ENCODE results near the gene MAGI1. TPM values are rescaled to one million over a fixed set of nuclear protein-coding genes. Genes with fewer than 3 reads are reported as not detected.
A peak's percentile ranks its signal among the peaks of the same experiment; 100 is the strongest.
"Not testable (repeated sequence)": the region's sequence is repeated elsewhere in the genome, so short reads cannot be mapped to it uniquely, and the experiment has no call there.

Gene MAGI1
- total RNA-seq, 1 donor from 2014 or later: 28.3 TPM

DNA sequence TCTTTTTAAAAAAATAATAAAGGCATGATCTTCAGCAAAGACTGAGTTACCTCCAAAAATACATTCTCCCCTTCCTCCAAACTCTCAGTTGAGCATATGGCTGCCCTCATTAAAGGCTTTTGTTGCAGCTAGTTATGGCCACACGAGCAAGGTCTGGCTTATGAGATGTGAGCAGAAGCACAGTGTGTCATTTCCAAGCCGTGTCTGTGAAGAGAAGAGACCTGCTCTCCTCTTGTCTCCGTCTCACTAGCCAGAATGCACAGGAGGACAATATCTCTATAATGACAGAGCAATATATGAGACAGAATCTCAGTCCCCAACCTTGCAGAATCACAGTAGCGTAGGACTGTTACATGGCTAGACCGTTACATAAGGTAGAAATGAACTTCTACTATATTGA lies 152.3 kb downstream of the MAGI1 start:
- DNase-seq (ENCODE audit: low spot score) (no peak), ATAC-seq (no peak)

DNA sequence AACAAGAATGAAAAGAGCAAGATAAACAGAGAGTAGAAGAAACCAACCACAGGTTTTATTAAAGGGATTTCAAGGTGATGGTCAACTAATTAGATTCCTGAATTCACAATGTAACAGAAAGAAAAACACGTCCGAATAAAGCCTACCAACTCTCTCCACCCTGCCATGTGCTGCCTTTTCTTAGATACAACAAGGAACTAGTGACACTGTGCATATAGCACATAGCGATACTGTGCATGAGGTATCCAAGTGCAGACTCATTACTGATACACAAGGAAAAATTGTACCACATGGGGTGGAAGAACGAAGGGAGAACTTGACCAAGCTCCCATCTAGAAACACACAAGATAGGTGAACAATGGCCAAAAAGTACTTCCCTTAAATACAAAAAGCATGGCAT lies 154.6 kb downstream of the MAGI1 start:
- ATAC-seq: peak; percentile 27
- DNase-seq (ENCODE audit: low spot score): no peak

DNA sequence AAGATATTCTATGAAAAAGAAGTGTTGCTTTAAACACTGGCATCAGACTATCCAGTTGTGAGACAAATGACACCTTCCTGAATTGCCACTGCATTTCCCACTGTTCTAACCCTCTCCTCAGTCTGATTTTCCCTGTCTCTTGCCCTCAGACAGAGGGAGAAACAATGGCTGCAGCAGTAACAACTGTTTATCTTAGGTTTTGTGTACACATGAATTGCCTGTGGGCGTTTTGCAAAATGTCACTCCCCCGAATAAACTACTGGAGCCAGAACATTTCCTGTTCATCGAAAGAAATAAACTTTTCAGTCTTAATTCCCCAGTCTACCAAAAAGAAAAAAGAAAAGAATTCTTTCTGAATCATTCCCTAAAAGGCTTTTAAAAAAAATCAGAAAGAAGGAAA lies 155.1 kb downstream of the MAGI1 start:
- no peak for DNase-seq (ENCODE audit: low spot score)
- ATAC-seq: peak; percentile 76

DNA sequence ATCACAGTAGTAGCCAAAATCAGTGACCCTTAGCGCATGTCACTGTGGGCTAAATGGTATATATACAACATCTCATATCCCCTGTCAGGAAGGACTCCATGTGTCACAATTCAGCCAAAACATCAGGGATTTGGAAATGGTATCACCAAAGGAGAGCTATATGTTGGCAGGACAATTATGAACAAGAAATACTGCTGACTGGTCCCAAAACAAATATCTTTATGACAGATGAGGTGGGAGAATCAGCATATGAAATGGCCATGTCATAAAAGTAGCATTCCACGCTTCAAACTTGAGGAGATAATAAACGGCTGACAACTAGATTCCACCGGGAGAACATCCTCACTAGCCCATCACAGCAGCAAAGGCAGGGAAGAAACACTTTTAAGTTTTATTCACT lies 158.4 kb downstream of the MAGI1 start:
- DNase-seq (ENCODE audit: low spot score) (no peak), ATAC-seq (no peak)

DNA sequence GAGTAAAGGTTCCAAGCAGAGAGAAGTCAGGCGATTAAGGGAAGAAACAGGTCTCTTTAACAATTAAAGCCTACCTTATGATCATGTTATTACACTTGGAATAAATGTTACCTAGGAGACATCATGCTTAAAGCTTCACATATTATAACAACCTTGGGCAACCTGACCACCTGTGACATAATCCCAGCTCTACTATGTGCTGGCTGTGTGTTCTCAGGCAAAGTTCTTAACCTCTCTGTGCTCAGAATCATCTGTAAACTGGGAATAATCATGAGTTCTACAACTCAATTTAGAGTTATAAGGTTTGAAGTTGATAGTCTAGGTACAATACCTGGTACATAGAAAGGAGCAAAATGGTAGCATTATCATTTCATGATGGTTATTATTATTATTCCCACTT lies 159.3 kb downstream of the MAGI1 start:
- no peak for ATAC-seq
- no peak for DNase-seq (ENCODE audit: low spot score)

DNA sequence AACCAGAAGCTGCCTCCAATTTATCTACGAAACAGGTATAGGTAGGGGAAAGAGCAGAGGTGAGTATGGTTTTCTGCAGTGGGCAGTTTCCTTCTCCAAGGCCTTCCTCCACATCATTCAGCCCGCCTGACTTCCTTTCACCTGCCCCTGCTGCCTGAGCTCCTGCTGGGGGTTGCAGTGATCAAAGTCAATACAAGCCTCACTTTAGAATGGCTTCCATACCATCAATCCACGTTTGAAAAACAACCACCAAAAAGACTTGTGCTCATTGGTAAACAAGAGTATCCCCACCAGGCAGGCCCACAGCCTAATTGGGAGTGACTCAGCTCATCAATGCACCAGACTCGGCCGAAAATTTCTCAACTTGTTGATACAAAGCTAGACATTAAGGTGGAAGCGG lies 159.9 kb downstream of the MAGI1 start:
- ATAC-seq (no peak), DNase-seq (ENCODE audit: low spot score) (no peak)

DNA sequence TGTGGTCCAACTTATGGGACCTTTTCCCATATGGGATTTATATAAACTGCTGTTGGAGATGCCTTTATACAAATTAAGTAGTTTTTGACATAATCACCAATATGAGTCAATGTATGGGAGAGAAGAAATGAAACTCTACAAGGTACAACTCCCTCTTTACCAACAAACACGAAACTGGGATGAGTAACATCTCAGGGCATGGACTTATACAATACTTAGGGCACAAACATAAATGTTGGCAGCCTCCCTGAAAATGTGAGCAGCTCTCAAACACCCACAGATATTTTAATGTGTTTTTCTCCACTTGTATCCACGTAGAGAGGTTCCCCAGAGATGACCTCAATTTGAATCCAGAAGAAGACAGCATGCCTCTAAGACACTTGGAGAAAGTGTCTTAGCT lies 161.6 kb downstream of the MAGI1 start:
- ATAC-seq (no peak), DNase-seq (ENCODE audit: low spot score) (no peak)

DNA sequence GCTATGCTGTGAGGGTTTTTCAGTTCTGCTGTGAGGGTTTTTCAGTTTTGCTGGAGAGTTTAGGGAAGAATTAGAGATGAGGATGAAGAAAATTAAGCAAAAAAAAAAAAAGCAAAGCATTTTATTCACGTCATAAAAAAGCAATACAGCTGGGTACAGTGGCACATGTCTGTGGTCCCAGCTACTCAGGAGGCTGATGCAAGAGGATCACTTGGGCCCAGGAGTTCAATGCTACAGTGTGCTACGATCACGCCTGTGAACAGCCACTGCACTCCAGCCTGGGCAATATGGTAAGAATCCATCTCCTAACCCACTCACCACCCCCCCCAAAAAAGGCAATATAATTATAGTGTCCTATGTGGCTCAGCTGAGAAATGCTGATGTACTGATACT lies 162.7 kb downstream of the MAGI1 start:
- no peak for ATAC-seq
- DNase-seq (ENCODE audit: low spot score): no peak

DNA sequence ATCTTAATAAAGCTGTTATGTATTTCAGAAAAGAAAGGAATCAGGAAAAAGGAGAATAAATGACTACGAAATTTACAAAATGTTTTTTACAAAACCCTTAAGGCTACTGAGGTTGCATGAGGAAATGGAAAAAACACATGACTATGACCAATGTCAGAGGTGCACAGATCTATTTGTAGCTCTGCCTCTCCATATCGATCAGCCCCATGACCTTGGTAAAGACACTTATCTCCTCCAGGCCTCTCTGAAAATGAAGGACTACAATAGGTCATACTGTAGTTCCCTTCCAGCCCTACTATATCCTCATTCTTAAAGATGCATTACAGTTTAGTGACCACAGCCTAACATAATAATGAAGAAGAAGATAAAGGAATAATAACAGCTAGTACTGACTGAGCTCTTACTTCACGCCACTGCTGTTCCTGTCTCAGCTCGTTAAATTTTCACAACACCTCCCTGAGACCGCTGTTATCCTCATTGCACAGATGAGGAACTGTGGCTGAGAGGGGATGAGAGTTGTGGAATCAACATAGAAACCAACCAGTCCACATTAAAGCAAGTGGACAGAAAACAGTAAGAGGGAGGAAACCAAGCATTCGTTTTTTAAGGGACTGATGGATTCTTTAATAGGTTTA lies 163.2 kb downstream of the MAGI1 start:
- no peak for DNase-seq (ENCODE audit: low spot score)
- ATAC-seq: peak; percentile 59

DNA sequence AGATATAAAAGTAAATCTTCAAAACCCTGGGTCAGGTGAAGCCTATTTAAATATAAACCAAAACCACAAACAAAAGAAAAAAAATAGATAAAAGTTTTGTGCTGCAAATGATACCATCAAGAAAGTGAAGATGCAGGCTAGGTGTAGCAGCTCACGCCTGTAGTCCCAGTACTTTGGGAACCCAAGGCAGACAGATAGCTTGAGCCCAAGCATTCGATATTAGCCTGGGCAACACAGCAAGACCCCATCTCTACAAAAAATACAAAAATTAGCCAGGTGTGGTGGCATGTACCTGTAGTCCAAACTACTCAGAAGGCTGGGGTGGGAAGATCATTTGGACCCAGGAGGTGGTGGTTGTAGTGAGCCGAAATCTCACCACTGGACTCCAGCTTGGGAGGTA lies 164.8 kb downstream of the MAGI1 start:
- DNase-seq (ENCODE audit: low spot score) (no peak), ATAC-seq (no peak)

DNA sequence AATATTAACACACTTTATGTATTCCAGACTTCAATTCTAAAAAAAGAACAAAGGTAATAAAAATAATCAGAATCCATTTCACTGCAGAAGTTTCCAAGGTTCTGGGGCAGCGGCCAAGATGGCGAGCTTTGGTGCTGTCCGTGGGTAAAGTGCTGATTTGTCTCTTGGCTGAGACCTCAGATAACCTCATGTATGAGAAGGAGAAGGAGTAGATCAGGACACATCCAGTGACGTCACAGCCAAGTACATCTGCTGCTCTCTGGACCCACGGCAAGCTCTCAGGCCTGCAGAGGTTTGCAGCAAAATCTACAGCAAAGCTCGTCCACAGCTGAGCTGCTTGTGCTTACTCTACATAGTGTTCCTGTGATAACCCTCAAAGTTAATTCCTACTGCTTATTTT lies 165.7 kb downstream of the MAGI1 start:
- no peak for DNase-seq (ENCODE audit: low spot score)
- no peak for ATAC-seq

DNA sequence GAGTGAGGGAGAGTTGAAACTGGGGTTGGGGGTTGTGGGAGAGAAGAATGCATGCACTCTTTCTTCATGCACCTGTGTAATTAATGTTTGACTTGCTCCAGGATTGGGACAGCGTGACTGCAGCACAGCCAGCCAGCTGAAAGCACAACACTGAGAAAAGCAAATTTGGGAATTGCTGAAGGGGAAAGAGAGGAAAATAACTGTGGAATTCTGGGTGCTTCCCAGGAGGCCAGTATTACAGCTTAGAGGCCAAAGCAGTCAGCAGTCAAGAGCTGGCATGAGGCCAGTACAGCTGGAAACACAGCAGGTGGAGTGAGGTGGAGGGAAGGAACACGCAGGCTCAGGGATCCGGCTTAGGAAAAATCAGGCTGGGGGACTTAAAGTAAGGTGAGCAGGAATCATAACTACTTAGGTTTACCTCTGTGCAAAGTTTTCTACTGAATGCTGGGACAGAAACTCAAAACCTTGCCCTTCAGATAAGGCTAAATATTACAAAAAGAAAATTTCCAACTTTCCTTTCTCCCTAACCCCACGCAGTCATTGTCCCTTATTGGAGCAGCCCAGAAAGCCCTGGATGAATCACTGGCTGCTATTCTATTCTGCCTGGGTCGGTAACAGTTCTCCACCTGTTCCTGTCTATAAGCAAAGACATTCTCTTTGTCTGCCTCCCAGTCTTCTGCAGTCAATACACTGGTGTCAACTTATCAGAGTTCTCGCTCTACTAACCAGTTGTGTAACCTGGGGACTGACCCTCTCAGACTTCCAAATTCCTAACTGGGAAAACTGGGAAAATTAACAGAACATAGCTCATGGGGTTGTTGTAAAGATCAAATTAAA lies 167.2 kb downstream of the MAGI1 start:
- ATAC-seq: peak; percentile 77

DNA sequence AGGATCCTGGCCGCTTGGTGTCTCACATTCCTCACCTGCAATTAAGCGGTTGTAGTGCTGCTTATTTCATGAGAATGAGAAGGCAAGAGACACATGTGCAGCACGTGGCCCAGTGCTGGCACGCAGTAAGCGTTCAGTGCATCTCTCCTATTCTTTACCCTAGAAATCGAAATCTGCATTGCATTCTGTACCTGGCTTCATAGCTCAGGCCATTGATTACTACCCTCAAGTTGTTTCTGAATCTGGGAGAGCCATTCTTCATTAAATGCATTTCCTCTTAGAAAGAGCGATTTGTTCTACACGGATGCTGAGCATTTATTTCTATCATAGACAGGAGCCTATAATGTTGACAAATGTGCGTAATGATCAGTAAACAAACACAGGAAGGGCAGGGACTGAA lies 168.9 kb downstream of the MAGI1 start:
- DNase-seq (ENCODE audit: low spot score): no peak

More for the DNA sequence above, 167.2 kb downstream of the MAGI1 start:
- peak; percentile 78 for DNase-seq (ENCODE audit: low spot score)

DNA sequence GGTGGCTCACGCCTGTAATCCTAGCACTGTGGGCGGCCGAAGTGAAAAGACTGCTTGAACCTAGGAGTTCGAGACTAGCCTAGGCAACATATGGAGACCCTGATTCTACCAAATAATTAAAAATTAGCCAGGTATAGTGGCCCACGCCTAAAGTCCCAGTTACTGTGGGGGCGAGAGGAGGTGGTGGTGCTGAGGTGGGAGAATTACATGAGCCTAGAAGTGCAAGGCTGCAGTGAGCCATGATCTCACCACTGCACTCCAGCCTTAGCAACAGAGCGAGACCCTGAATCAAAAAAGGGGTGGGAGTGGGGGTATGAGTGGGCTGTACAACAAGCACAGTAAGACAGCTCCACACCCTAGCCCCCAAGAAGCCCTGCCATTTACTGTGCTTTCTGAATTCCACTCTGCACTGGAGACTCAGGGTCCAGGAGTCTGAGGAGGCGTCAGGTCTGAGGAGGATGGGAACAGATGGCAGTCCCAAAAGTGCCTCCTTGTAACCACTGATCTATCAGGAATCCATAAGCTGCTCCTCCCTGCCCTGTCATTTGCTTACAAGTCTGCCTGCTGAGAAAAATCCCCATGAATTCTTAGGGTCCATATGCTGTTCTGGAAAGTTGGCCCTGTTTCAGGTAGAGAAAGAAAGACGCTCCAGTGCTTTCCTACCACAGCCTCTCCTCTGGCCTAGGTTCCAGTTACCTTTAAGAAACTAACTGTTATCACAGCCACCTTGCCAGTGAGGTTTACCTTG lies 171.1 kb downstream of the MAGI1 start:
- DNase-seq (ENCODE audit: low spot score) (no peak), ATAC-seq (no peak)

More for the DNA sequence above, 168.9 kb downstream of the MAGI1 start:
- no peak for ATAC-seq

DNA sequence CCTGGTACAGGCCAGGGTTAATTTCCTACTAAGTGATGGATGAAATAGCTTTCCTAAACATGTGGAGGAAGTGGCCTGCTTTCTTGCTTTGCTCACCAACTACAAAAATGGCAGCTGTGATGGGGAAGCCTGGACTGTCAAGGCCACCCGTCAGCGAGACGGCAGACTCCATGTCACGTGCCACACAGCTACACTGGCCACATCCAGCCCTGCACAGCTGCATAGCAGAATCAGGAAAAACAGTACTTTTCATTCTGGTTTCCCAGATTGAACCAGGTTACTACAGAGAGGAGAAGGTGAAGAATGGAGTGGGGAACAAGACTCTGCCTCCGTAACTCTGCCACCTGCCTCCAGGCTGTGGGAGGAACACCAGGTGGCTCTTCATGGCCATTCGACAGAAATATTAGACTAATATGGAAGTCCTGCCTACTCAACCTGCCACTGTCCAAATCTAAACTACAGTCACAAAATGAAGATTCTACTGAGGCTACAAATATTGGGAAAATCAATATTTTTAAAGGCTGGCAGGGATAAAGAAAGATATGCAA lies 174.3 kb downstream of the MAGI1 start:
- ATAC-seq: no peak
- DNase-seq (ENCODE audit: low spot score): no peak

DNA sequence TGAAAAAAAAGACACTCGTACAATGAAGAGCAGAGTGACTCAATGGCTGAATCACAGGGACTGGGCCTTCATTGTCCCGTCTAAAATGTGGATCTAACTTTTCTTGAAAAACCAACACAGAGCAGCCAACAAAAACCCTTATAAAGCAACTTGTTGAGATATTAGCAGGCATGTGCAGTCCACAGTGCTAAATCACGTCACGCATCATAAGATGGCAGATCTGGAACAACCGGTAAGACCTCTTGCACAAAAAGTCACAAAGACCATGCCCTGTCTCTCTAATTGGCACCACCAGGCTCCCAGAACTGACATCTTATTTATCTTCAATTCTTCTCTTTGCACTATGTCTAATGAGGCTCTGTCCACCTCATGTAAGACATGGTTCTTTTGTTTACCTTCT lies 177.0 kb downstream of the MAGI1 start:
- ATAC-seq: no peak

DNA sequence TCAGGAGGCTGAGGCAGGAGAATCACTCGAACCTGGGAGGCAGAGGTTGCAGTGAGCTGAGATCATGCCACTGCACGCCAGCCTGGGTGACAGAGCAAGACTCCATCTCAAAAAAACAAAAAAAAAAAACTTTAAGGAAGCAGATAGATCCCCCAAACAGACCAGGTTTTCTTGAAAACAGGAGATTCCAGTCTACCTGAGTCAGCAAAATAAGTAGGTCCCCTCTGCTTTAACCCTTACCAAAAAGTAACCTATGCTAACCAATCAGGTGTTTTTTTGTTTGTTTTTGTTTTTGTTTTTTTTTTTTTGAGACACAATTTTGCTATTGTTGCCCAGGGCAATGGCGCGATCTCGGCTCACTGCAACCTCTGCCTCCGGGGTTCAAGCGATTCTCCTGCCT lies 179.1 kb downstream of the MAGI1 start:
- DNase-seq (ENCODE audit: low spot score); ATAC-seq: not testable (repeated sequence)

More for the DNA sequence above, 177.0 kb downstream of the MAGI1 start:
- no peak for DNase-seq (ENCODE audit: low spot score)

DNA sequence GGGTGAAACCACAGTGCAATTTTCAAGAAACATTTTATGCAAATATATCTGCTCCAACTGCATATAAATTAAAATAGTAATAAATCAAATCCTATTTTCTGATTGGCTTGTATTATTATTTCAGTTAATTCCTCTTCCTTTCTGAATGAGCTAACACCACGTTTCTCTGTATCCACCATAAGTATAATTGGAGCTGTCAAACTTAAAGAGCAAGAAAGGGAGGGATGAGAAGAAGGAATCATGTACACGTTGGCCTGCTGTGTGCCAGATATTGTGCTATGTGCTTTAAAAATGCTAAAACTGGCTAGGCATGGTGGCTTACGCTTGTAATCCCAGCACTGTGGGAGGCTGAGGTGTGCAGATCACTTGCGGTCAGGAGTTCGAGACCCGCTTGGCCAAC lies 180.0 kb downstream of the MAGI1 start:
- ATAC-seq: no peak
- DNase-seq (ENCODE audit: low spot score): no peak

DNA sequence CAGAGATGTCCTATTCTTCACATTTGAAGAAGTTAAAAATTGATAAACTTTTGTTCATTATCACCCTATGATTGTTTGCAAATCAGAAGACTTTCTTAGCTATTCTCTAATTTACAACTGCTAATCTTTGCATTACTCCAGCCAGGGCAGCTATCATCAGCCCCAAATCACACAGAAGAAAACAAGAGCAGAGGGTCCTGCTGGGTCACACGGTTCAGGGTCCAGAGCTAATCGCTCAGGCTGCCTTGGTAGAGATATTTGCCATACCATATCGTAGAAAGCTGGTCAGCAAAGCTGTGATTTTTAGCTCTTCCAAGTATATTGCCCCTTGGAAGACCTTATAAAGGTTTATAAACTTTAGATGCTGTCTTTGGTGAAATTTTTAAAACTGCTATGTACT lies 181.4 kb downstream of the MAGI1 start:
- DNase-seq (ENCODE audit: low spot score) (no peak), ATAC-seq (peak; percentile 4)

DNA sequence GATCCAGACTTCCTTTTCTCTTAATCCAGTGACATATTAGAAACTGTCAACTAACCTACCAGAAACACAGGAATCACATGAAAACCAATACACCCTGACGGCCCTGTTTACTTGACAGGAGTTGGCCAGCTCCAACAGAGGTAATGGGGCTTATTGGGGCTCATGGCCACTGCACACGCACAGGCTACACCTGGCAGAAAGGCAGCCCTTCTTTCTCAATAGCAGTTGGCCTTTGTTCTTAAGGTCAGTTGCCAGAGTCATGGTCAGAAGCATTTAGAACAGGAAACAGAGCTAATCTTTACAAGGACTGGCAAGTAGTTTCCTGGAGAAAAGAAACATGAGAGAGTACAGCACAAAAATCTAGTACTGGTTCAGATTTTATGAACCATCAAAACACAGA lies 181.8 kb downstream of the MAGI1 start:
- ATAC-seq (peak; percentile 85), DNase-seq (ENCODE audit: low spot score) (peak; percentile 81)

DNA sequence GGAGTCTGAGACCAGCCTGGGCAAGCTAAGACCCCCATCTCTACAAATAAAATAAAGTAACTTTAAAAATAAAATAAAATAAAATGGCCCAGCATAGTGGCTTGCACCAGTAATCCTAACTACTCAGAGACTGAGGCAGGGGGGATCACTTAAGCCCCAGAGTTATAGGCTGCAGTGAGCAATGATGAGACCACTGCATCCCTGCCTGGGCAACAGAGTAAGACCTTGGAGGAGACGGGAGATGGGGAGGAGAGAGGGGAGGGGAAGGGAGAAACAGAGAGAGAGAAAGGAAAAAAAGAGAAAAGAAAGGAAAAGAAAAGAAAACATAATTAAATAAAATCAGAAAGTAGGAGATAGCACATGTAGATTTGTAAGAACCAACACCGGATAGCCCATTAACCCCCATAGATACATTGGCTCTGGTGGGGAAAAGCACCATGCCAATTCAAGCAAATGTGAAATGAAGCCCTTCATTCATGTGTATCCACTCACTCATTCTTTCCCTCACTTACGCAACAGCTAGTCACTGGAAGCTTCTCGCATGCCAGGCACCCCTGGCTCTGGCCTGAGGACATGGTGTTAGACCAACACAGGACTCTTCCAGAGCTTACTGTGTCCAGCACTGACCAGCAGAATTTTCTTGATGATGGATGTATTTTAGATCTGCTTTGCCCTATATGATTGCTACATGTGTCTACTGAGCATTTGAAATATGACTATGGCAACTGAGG lies 183.2 kb downstream of the MAGI1 start:
- ATAC-seq (peak; percentile 67), DNase-seq (ENCODE audit: low spot score) (peak; percentile 78)
